SK-N-SH treated with all-trans-retinoic acid at 6 μM for 48 hours (cell line): Measurements from ENCODE around the gene CFAP61.

Source experiments
- ATAC-seq: fragments of 200-7000 bp; cut with Tn5 transposase; 3 replicates; pipeline ENCODE4 v1.9.1; 2020; ENCODE audit warnings: mild to moderate bottlenecking, moderate library complexity
- ARNTL ChIP-seq: fragments of 450-650 bp; formaldehyde crosslinking; IDR thresholded peaks from 2 replicates; pipeline ENCODE4 v1.5.0; 2020; ENCODE audit warnings: low read depth, mild to moderate bottlenecking, moderate library complexity, borderline replicate concordance
- BACH2 ChIP-seq: fragments of 250-450 bp; sonication (Bioruptor Pico); IDR thresholded peaks from 2 replicates; pipeline ENCODE4 v1.9.0; 2021; ENCODE audit warnings: mild to moderate bottlenecking, borderline replicate concordance
- CSDC2 ChIP-seq: fragments of 250-450 bp; sonication (Bioruptor Pico); IDR thresholded peaks from 2 replicates; pipeline ENCODE4 v1.5.0; 2020; ENCODE audit warnings: mild to moderate bottlenecking, moderate library complexity
- ESRRG ChIP-seq: fragments of 250-450 bp; sonication (Bioruptor Pico); IDR thresholded peaks from 2 replicates; pipeline ENCODE4 v1.6.1; 2021; ENCODE audit warnings: mild to moderate bottlenecking
- GLIS3 ChIP-seq: fragments of 250-450 bp; sonication (Bioruptor Pico); IDR thresholded peaks from 2 replicates; pipeline ENCODE4 v1.5.0; 2020; ENCODE audit warnings: mild to moderate bottlenecking, moderate library complexity
- ISL1 ChIP-seq: fragments of 250-450 bp; sonication (Bioruptor Pico); IDR thresholded peaks from 2 replicates; pipeline ENCODE4 v2.1.2; 2022; ENCODE audit warnings: mild to moderate bottlenecking, moderate library complexity
- OSR1 ChIP-seq: fragments of 250-450 bp; sonication (Bioruptor Pico); IDR thresholded peaks from 2 replicates; pipeline ENCODE4 v1.8.0; 2022; ENCODE audit warnings: moderate library complexity, mild to moderate bottlenecking, inconsistent platforms
- PPARA ChIP-seq: fragments of 250-450 bp; sonication (Bioruptor Pico); IDR thresholded peaks from 2 replicates; pipeline ENCODE4 v1.5.0; 2020; ENCODE audit warnings: mild to moderate bottlenecking, borderline replicate concordance
- RARB ChIP-seq: fragments of 250-450 bp; sonication (Bioruptor Pico); IDR thresholded peaks from 2 replicates; pipeline ENCODE4 v1.8.0; 2021; ENCODE audit warnings: mild to moderate bottlenecking, moderate library complexity
- TCF4 ChIP-seq: fragments of 250-450 bp; sonication (Bioruptor Pico); IDR thresholded peaks from 2 replicates; pipeline ENCODE4 v1.8.0; 2021; ENCODE audit warnings: mild to moderate bottlenecking, moderate library complexity, borderline replicate concordance
- TOX ChIP-seq: fragments of 250-450 bp; sonication (Bioruptor Pico); IDR thresholded peaks from 2 replicates; pipeline ENCODE4 v1.8.0; 2021; ENCODE audit warnings: mild to moderate bottlenecking, moderate library complexity, borderline replicate concordance
- ZC3H10 ChIP-seq: fragments of 250-450 bp; sonication (Bioruptor Pico); IDR thresholded peaks from 2 replicates; pipeline ENCODE4 v1.5.1; 2021; ENCODE audit warnings: mild to moderate bottlenecking, moderate library complexity
- ZFP3 ChIP-seq: fragments of 250-450 bp; sonication (Bioruptor Pico); IDR thresholded peaks from 2 replicates; pipeline ENCODE4 v1.5.0; 2020; ENCODE audit warnings: mild to moderate bottlenecking, moderate library complexity
- ZFP30 ChIP-seq: fragments of 450-650 bp; formaldehyde crosslinking; IDR thresholded peaks from 2 replicates; pipeline ENCODE4 v1.5.0; 2022; ENCODE audit warnings: mild to moderate bottlenecking, moderate library complexity
- ZNF565 ChIP-seq: fragments of 450-650 bp; formaldehyde crosslinking; conservative IDR thresholded peaks from 2 replicates; pipeline ENCODE4 v1.5.0; 2020; ENCODE audit warnings: low read depth, mild to moderate bottlenecking, moderate library complexity
- ZNF70 ChIP-seq: fragments of 450-650 bp; formaldehyde crosslinking; IDR thresholded peaks from 2 replicates; pipeline ENCODE4 v1.5.0; 2020; ENCODE audit warnings: mild to moderate bottlenecking, moderate library complexity
- ZNF8 ChIP-seq: fragments of 450-650 bp; formaldehyde crosslinking; IDR thresholded peaks from 2 replicates; pipeline ENCODE4 v1.5.0; 2020; ENCODE audit warnings: mild to moderate bottlenecking, moderate library complexity
- TF ChIP-seq, protein P1 (sequence below): fragments of 250-450 bp; sonication (Bioruptor Pico); IDR thresholded peaks from 2 replicates; pipeline ENCODE4 v1.8.0; 2020; ENCODE audit warnings: mild to moderate bottlenecking, moderate library complexity, borderline replicate concordance
- TF ChIP-seq, protein P2 (sequence below): fragments of 250-450 bp; sonication (Bioruptor Pico); IDR thresholded peaks from 2 replicates; pipeline ENCODE4 v1.5.1; 2021; ENCODE audit warnings: mild to moderate bottlenecking, moderate library complexity
- TF ChIP-seq, protein P3 (sequence below): fragments of 250-450 bp; sonication (Bioruptor Pico); IDR thresholded peaks from 2 replicates; pipeline ENCODE4 v1.5.0; 2020; ENCODE audit warnings: mild to moderate bottlenecking, moderate library complexity
- TF ChIP-seq, protein P4 (sequence below): fragments of 250-450 bp; sonication (Bioruptor Pico); IDR thresholded peaks from 2 replicates; pipeline ENCODE4 v1.8.0; 2021; ENCODE audit warnings: low read depth, mild to moderate bottlenecking, moderate library complexity, borderline replicate concordance
- TF ChIP-seq, protein P5 (sequence below): fragments of 250-450 bp; sonication (Bioruptor Pico); IDR thresholded peaks from 2 replicates; pipeline ENCODE4 v1.5.1; 2020; ENCODE audit warnings: low read depth, mild to moderate bottlenecking, moderate library complexity

Gene CFAP61

DNA sequence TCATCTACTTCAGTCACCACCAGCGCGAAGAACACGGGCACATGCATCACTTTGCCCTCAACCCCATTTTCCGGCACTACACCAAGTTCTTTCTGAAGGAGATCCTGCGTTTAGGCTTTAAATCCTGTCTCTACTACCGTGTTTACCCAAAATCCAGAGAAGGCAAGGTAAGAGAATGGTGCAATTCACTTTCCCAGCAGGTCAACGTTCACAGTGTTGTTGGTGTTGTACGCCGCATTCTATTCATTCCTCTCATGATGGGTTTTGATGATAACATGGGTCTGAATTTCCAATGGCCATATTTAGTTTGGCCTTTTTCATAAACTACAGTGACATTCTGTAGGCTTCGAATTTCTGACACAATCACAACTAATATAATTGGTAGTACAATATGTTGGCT, 144.3 kb downstream of the CFAP61 start (continued):
- TF ChIP-seq ZNF8 = no peak

DNA sequence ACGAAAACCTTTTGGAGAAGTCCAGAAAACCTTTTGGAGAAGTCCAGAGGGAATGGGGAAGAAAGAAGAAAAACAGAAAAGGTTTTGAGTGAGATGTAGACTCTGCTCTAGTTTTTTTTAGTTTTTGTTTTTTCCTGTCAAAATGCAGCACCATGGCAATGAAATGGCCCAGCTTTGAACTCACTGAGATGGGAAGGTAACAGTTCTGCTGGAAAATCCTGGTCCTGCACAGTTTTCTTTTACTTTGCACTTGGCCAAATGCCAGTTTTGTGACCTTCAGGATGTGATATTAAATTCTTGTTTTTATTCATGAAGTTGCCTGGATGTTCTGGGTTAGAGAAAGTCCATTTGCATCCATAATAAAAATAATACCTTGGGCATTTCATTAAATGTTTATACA, 145.7 kb downstream of the CFAP61 start:
- TF ChIP-seq, protein P1, sequence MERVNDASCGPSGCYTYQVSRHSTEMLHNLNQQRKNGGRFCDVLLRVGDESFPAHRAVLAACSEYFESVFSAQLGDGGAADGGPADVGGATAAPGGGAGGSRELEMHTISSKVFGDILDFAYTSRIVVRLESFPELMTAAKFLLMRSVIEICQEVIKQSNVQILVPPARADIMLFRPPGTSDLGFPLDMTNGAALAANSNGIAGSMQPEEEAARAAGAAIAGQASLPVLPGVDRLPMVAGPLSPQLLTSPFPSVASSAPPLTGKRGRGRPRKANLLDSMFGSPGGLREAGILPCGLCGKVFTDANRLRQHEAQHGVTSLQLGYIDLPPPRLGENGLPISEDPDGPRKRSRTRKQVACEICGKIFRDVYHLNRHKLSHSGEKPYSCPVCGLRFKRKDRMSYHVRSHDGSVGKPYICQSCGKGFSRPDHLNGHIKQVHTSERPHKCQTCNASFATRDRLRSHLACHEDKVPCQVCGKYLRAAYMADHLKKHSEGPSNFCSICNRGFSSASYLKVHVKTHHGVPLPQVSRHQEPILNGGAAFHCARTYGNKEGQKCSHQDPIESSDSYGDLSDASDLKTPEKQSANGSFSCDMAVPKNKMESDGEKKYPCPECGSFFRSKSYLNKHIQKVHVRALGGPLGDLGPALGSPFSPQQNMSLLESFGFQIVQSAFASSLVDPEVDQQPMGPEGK (CRISPR knock-in tag) = no peak
- ATAC-seq = no peak

DNA sequence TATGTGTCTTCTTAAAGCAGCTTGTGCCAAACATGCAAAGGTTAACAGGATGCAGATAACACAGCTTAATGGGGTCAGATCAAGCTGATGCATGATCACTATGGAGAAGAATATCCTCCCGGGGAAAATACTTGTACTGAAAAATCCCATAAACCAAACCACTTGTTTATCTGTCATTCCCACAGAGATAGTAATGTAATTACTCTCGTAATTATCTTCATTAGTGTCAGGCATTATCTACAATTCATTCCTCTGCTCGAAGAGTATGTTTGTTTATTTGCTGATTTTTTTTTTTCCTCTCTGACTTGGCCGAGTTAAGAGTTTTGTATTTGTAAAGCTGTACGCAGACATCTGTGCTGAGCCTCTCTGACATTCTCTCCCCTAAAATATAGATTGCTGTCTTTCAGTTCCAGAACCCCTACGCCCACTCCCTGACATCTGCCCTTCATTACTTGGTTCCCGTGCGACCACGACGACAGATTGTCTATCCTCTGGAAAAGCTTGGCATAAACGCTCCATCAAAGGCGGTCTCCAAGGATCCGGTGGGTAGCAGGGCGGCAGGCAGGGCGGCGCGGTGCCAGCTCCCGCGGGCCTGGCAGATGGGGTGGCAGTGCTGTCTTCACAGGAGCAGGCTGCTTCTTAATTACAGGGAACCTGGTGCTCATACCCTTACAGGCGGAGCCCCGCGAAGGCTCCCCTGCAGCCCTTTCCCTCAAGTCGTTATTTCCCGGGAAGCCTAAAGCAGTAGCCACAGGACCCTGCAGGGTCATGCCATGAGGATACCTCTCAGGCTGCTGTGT, 147.2 kb downstream of the CFAP61 start:
- TF ChIP-seq TCF4 (CRISPR knock-in tag) = peak; percentile 65
- TF ChIP-seq ZNF565 (CRISPR knock-in tag) = no peak
- TF ChIP-seq, protein P1 (CRISPR knock-in tag) = no peak
- no peak for TF ChIP-seq RARB (CRISPR knock-in tag)
- peak; percentile 67 for TF ChIP-seq ISL1 (CRISPR knock-in tag)
- TF ChIP-seq BACH2 (CRISPR knock-in tag) = no peak
- no peak for TF ChIP-seq ESRRG (CRISPR knock-in tag)
- TF ChIP-seq ARNTL (CRISPR knock-in tag) = no peak
- no peak for TF ChIP-seq ZFP30 (CRISPR knock-in tag)
- no peak for TF ChIP-seq OSR1 (CRISPR knock-in tag)
- TF ChIP-seq, protein P2, sequence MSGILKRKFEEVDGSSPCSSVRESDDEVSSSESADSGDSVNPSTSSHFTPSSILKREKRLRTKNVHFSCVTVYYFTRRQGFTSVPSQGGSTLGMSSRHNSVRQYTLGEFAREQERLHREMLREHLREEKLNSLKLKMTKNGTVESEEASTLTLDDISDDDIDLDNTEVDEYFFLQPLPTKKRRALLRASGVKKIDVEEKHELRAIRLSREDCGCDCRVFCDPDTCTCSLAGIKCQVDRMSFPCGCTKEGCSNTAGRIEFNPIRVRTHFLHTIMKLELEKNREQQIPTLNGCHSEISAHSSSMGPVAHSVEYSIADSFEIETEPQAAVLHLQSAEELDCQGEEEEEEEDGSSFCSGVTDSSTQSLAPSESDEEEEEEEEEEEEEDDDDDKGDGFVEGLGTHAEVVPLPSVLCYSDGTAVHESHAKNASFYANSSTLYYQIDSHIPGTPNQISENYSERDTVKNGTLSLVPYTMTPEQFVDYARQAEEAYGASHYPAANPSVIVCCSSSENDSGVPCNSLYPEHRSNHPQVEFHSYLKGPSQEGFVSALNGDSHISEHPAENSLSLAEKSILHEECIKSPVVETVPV (CRISPR knock-in tag) = no peak
- TF ChIP-seq ZNF70 (CRISPR knock-in tag) = peak; percentile 85
- TF ChIP-seq, protein P3, sequence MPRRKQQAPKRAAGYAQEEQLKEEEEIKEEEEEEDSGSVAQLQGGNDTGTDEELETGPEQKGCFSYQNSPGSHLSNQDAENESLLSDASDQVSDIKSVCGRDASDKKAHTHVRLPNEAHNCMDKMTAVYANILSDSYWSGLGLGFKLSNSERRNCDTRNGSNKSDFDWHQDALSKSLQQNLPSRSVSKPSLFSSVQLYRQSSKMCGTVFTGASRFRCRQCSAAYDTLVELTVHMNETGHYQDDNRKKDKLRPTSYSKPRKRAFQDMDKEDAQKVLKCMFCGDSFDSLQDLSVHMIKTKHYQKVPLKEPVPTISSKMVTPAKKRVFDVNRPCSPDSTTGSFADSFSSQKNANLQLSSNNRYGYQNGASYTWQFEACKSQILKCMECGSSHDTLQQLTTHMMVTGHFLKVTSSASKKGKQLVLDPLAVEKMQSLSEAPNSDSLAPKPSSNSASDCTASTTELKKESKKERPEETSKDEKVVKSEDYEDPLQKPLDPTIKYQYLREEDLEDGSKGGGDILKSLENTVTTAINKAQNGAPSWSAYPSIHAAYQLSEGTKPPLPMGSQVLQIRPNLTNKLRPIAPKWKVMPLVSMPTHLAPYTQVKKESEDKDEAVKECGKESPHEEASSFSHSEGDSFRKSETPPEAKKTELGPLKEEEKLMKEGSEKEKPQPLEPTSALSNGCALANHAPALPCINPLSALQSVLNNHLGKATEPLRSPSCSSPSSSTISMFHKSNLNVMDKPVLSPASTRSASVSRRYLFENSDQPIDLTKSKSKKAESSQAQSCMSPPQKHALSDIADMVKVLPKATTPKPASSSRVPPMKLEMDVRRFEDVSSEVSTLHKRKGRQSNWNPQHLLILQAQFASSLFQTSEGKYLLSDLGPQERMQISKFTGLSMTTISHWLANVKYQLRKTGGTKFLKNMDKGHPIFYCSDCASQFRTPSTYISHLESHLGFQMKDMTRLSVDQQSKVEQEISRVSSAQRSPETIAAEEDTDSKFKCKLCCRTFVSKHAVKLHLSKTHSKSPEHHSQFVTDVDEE (CRISPR knock-in tag) = peak; percentile 45; the same call in 1 of the 2 replicates
- TF ChIP-seq, protein P4, sequence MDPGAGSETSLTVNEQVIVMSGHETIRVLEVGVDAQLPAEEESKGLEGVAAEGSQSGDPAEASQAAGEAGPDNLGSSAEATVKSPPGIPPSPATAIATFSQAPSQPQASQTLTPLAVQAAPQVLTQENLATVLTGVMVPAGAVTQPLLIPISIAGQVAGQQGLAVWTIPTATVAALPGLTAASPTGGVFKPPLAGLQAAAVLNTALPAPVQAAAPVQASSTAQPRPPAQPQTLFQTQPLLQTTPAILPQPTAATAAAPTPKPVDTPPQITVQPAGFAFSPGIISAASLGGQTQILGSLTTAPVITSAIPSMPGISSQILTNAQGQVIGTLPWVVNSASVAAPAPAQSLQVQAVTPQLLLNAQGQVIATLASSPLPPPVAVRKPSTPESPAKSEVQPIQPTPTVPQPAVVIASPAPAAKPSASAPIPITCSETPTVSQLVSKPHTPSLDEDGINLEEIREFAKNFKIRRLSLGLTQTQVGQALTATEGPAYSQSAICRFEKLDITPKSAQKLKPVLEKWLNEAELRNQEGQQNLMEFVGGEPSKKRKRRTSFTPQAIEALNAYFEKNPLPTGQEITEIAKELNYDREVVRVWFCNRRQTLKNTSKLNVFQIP = no peak
- no peak for TF ChIP-seq ZC3H10 (CRISPR knock-in tag)
- no peak for TF ChIP-seq GLIS3 (CRISPR knock-in tag)
- no peak for TF ChIP-seq TOX (CRISPR knock-in tag)
- TF ChIP-seq CSDC2 (CRISPR knock-in tag) = no peak
- TF ChIP-seq, protein P5, sequence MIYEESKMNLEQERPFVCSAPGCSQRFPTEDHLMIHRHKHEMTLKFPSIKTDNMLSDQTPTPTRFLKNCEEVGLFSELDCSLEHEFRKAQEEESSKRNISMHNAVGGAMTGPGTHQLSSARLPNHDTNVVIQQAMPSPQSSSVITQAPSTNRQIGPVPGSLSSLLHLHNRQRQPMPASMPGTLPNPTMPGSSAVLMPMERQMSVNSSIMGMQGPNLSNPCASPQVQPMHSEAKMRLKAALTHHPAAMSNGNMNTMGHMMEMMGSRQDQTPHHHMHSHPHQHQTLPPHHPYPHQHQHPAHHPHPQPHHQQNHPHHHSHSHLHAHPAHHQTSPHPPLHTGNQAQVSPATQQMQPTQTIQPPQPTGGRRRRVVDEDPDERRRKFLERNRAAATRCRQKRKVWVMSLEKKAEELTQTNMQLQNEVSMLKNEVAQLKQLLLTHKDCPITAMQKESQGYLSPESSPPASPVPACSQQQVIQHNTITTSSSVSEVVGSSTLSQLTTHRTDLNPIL (CRISPR knock-in tag) = no peak
- TF ChIP-seq PPARA (CRISPR knock-in tag) = no peak
- TF ChIP-seq ZFP3 (CRISPR knock-in tag) = no peak
- ATAC-seq = peak; percentile 61
